Measurements from ENCODE around the gene RBFOX1. TPM values are rescaled to one million over a fixed set of nuclear protein-coding genes. Genes with fewer than 3 reads are reported as not detected.

Gene RBFOX1
- total RNA-seq, 4 donors from 2014 or later: 1.0 to 3.4 TPM; not detected in 2

- Histone ChIP-seq H3K9me3 (no peaks in the 10 kb centered on the region), H3K27ac (no peak overlapping the region), H3K4me1 (no peaks in the 10 kb centered on the region), H3K4me3 (no peak overlapping the region), H3K27me3 (no peaks in the 10 kb centered on the region), H3K36me3 (no peaks in the 10 kb centered on the region)
- TF ChIP-seq, protein P1, sequence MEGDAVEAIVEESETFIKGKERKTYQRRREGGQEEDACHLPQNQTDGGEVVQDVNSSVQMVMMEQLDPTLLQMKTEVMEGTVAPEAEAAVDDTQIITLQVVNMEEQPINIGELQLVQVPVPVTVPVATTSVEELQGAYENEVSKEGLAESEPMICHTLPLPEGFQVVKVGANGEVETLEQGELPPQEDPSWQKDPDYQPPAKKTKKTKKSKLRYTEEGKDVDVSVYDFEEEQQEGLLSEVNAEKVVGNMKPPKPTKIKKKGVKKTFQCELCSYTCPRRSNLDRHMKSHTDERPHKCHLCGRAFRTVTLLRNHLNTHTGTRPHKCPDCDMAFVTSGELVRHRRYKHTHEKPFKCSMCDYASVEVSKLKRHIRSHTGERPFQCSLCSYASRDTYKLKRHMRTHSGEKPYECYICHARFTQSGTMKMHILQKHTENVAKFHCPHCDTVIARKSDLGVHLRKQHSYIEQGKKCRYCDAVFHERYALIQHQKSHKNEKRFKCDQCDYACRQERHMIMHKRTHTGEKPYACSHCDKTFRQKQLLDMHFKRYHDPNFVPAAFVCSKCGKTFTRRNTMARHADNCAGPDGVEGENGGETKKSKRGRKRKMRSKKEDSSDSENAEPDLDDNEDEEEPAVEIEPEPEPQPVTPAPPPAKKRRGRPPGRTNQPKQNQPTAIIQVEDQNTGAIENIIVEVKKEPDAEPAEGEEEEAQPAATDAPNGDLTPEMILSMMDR (IDR thresholded peaks at IDR 0.05): no peak
- TF ChIP-seq POLR2A (IDR thresholded peaks at IDR 0.05): no peak
- no peak for DNase-seq
Measured at GRCh38 chr16:7505495-7505894, 172.8 kb downstream of the RBFOX1 start.

GRCh38 chr16:7506363-7506762 is 173.7 kb downstream of the RBFOX1 start:
- H3K9me3 ChIP-seq: no peaks in the 10 kb centered on the region
- TF ChIP-seq, protein P1 (IDR thresholded peaks at IDR 0.05): no peak
- no peak for TF ChIP-seq POLR2A (IDR thresholded peaks at IDR 0.05)
- no peaks in the 10 kb centered on the region for H3K4me1 ChIP-seq
- H3K27ac ChIP-seq: no peak overlapping the region
- no peaks in the 10 kb centered on the region for H3K27me3 ChIP-seq
- DNase-seq: no peak
- no peaks in the 10 kb centered on the region for H3K36me3 ChIP-seq
- no peak overlapping the region for H3K4me3 ChIP-seq

DNA sequence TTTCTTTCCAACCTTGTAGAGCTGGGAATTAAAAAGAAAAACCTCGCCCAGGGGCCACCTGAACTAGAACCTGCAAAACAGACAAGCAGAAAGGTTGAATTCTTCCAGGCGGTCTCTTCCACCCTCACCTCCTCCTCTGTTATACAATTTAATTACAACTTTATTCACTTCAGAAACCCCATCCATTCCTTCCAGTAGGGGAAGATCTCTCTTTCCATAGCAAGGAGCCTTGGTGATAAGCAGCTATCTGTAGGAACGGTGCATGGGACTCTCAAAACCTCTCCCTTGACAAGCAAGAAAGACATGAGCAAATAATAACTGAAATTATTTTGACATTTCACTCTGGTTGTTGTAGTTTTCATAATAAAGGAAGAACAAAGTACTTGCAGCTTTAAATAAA is 176.0 kb downstream of the RBFOX1 start:
- no peak for TF ChIP-seq POLR2A (IDR thresholded peaks at IDR 0.05)
- TF ChIP-seq, protein P1 (IDR thresholded peaks at IDR 0.05): no peak
- Histone ChIP-seq H3K4me3 (no peak overlapping the region), H3K27me3 (no peaks in the 10 kb centered on the region), H3K27ac (no peak overlapping the region), H3K9me3 (peaks cover 0 to 4% (median 0%) of the 10 kb centered on the region in 4 donors), H3K4me1 (no peaks in the 10 kb centered on the region), H3K36me3 (no peaks in the 10 kb centered on the region)
- no peak for DNase-seq

- H3K4me3 ChIP-seq: no peak overlapping the region
- H3K27ac ChIP-seq: no peak overlapping the region
- TF ChIP-seq, protein P1 (IDR thresholded peaks at IDR 0.05): no peak
- no peak for TF ChIP-seq POLR2A (IDR thresholded peaks at IDR 0.05)
- peaks cover 0 to 4% (median 0%) of the 10 kb centered on the region in 4 donors for H3K9me3 ChIP-seq
- no peak for DNase-seq
- H3K4me1 ChIP-seq: no peaks in the 10 kb centered on the region
- H3K27me3 ChIP-seq: no peaks in the 10 kb centered on the region
- H3K36me3 ChIP-seq: no peaks in the 10 kb centered on the region
Measured at GRCh38 chr16:7509963-7510601, 177.4 kb downstream of the RBFOX1 start.

DNA sequence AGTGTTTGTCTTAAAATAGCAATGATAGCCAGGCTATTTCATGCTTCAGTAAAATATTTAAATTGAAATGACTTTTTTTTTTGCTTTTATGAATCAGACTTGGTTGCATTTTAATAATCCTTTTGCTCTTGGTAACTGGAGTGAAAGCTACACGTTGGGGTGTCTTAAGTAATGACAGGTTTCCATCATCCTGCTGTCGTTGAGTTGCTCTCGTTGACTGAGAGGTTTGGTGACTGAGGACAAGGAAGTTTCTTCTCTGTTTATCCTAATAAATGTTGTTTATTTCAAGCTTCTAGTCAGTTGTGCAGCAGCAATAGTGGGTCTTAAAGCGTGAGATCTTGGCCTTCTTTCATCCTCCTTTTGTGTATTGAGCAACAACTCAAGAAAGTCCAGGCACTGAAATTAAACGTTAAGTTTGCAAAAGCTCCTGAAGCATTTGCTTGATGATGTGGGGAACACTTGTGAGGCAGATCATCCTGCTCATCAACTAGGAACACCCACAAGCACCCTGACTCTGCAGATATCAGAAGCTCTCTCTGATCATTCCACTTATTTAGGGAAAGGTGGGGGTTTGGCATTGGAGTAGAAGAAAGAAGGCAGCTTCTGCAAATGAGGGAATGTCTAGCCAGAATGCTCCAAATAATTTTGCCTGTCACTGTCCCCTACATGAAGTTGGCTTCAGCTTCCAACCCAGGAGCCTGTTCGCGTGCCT is 179.1 kb downstream of the RBFOX1 start:
- H3K27me3 ChIP-seq: no peaks in the 10 kb centered on the region
- H3K36me3 ChIP-seq: no peaks in the 10 kb centered on the region
- DNase-seq: no peak
- no peak overlapping the region for H3K4me3 ChIP-seq
- H3K9me3 ChIP-seq: peaks cover 0 to 4% (median 0%) of the 10 kb centered on the region in 4 donors
- no peak for TF ChIP-seq POLR2A (IDR thresholded peaks at IDR 0.05)
- TF ChIP-seq, protein P1 (IDR thresholded peaks at IDR 0.05): no peak
- no peak overlapping the region for H3K27ac ChIP-seq
- no peaks in the 10 kb centered on the region for H3K4me1 ChIP-seq

All from Peyer's patch (tissue), 4 donors.